CD4-positive, alpha-beta T cell treated with Interleukin-4 for 4 hours (primary cell): ENCODE data around the gene FSHB.
"Not testable (repeated sequence)": the region's sequence is repeated elsewhere in the genome, so short reads cannot be mapped to it uniquely, and the experiment has no call there.

Experiments used
- DNase-seq: peaks from one replicate; pipeline ENCODE4 v3.0.0-alpha.2; 2020

The FSHB gene

DNA sequence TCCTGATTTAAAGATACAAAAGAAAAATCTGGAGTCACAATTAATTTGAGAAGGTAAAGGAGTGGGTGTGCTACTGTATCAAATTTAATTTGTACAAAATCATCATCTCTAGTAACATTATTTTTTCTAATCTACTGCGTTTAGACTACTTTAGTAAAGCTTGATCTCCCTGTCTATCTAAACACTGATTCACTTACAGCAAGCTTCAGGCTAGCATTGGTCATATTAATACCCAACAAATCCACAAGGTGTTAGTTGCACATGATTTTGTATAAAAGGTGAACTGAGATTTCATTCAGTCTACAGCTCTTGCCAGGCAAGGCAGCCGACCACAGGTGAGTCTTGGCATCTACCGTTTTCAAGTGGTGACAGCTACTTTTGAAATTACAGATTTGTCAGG lies at the start of gene FSHB:
TSS of gene FSHB (plus strand) at position 301 of the 400 bp plus-strand sequence. CDS start 889 bp downstream, outside the sequence.
- DNase-seq, result no peak

DNA sequence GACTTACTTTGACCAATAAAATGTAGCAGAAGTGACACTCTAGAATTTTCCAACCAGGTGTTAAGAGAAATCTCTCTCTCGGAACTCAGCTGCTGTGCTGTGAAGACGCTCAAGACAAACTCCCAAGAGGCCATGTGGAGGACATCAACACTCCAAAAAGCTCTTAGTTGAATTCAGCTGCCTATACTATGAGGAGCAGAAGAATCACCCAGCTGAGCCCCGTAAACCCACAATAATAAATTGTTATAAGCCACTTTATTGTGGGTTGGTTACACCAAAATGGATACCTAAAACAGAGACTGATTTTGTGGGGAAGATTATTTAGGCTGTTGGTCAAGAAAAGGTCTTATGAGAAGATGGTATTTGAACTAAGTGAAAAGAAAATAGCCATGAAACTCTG lies 44.1 kb upstream of the FSHB start:
- no peak for DNase-seq

DNA sequence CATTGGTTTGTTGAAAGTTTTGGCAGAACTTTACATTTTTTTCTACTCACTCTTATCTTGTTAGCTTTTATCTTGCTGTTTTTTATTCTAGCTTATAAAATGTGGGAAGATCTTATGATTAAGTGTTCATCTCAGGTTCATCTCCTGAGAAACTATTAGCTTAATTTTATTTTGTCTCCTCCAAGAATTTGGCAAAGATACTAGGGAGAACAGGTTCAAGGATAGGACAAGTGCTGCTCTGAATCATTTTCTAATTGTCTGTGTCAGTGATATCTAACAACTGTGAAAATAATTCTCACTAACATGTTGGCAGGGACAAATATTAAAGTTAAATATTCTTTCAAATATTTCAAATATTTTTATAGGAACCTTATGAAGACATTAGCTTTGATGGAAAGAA lies 38.2 kb upstream of the FSHB start:
- DNase-seq, result no peak

DNA sequence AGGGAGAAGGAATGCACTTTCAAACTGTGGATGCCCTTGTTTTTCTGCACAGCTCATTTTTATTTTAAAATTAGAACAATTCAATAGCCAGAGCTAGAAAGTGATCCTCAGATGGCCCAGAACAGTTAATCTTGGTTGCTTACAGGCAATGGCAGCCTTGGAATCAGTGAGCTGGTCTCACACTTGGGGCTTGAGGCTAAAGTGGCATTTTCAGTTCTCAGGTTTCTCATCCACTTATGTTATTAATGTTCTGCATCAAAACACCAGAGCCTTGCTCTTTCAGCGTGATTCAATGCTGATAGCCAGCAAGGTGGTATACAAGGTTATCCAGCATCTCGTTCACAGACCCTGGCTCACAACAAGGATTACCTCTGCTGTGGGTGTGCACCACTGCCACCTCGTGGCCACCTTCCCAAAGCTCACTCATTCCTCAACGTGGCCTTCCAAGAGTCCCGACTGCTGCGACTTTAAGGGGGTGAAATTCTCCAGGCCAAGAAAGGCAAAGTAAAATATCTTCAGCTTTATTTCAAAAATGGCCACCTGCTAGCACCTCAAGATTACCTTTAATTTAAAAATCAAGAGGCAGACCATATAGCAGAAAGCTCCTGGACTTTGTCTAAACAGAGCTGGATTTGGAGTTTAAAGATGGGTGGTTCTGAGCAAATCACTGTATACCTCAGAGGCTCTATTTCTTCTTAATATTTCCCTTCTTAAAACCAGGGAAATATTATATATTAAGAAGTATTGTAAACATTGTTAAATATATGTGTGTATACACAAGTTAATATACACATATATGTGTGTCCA lies 34.2 kb upstream of the FSHB start:
- peak; percentile 26 for DNase-seq

DNA sequence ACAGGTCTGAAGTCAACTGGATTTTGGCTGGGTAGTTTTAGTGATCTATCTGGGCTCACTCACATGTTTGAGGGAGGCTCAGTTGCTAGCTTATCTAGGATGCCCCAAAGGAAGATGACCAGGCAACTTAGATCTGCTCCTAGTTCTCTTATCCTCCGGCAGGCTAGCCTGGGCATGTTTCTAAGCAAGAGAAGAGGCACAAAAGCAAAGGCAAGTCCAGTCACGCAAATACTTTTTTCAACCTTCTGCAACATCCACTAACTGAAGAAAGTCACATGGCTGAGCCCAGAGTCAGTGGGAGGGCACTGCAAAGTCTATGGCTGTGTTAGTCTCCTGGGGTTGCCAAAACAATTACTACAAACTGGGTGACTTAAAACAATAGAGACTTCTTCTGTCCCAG lies 32.9 kb upstream of the FSHB start:
- no peak for DNase-seq

- DNase-seq, result not testable (repeated sequence)
Observed at GRCh38 chr11:30202989-30203388, 27.8 kb upstream of the FSHB start.

- DNase-seq, result no peak
Observed at GRCh38 chr11:30203850-30204249, 27.0 kb upstream of the FSHB start.

GRCh38 chr11:30206249-30206996 lies 24.4 kb upstream of the FSHB start:
- DNase-seq, result no peak

DNA sequence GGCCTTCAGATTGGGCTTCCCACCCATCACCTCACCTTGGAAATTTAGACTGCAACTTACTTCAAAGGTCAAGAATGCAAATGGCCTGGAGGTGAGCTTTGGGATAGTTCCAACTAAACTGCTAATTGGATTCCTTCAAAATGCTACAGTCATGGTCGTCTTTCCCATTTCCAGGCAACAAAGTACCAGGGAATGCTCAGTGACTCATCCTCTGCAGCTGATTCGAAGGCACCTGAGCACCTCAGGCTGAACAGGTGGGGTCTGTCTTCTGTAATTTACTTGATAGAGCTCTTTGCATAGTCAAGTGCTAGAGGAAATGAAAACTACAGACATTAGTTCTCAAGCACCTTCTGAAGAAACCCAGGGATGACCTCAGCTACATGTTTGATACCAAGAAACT lies 20.5 kb upstream of the FSHB start:
- no peak for DNase-seq

DNA sequence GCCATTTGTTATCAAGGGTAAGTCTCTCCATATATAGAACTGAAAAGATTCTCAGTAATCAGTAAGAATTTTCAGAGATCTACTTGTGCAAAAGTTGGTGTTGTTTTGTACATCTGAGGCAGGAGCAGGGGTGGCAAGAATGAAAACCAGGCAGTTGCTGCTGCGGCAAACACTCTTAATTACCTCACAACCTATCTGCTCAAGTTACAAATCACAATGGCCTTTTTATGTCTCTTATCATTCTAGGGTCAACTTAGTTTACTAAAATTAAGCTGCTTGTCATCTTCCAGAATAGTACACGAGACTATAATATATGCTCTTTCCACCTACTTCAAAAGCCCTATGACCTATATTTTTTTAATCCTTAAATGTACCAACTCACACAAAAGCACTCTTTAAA lies 14.3 kb upstream of the FSHB start:
- no peak for DNase-seq

DNA sequence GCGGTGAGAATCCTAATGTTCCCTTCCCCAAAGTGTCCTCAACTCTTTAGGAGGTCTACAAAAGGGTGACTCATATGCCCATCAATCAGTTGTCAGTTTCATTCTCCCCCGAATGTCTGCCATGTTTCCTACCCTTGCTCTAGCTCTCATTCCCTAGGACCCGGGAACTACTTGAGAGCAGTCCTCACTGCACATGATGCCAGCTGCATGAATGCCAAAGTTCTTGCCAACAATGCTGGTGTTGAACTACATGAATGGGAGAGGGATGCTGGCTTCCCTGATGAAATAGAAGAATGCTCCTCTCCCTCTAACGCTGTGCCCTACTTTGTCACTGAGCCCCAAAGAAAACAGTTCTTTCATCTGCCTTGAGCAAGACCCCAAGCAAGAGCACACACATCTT lies 12.5 kb upstream of the FSHB start:
- no peak for DNase-seq

DNA sequence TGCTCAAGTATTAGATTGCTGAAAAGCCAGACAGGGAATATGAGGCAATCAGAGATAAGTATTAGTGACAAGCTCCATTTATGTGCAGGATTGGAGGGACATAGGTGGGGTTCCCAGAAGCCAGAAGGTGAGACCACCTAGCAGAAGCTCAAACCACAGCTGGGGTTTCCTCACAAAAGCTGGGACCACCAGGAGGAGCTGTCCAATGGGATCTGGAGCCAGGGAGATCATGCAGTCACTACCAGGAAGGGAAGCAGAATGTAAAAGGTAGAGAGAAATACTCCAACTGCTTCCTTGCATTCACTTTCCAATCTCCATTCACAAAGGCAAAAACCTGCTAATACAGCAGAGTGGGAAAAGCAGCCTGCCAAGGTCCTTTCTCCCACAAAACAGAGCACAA lies 5.2 kb upstream of the FSHB start:
- no peak for DNase-seq

- DNase-seq, result no peak
Observed at GRCh38 chr11:30228323-30228884, 2.4 kb upstream of the FSHB start.

- DNase-seq, result no peak
Observed at GRCh38 chr11:30239025-30239424, 8.2 kb downstream of the FSHB start.

- no peak for DNase-seq
Observed at GRCh38 chr11:30244265-30244664, 13.5 kb downstream of the FSHB start.

GRCh38 chr11:30245621-30246020 lies 14.8 kb downstream of the FSHB start:
- no peak for DNase-seq

- DNase-seq, result no peak
Observed at GRCh38 chr11:30254307-30255298, 23.8 kb downstream of the FSHB start.

GRCh38 chr11:30255637-30256036 lies 24.8 kb downstream of the FSHB start:
- DNase-seq, result no peak

- no peak for DNase-seq
Observed at GRCh38 chr11:30257058-30257457, 26.2 kb downstream of the FSHB start.

DNA sequence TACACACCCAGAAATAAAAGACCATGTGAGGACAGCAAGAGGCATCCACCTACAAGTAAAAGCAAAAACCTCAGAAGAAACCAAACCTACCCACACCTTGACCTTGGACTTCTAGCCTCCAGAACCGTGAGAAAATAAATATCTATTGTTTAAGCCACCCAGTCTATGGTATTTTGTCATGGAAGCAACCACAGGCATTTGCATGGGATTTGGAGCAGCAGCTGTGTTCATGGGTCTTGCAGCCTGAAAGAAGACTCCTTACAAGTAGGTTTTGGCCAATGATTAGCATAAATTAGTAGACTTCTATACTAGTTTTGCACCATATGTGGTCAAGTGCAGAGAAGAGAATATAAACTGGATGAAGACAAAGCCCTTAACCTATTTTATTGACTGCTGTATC lies 27.9 kb downstream of the FSHB start:
- DNase-seq, result no peak

- no peak for DNase-seq
Observed at GRCh38 chr11:30260813-30261212, 30.0 kb downstream of the FSHB start.

DNA sequence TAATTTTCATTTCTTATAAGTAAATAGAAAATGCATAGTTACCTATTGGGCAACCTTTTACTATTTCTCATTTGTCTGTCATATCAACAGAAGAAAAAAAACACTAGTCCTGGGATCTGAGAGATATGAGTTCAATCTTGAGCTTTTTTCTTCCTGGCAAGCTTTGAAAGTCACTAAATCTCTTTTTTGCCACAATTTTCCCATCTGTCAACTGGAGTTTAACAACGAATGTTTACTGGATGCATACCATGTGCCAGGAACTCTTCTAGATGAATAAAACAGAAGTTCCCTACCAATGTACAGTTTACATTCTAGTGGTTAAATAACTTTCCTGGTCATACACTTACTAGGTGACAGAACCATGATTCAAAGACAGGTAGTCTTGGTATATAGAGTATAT lies 31.0 kb downstream of the FSHB start:
- DNase-seq, result no peak

- not testable (repeated sequence) for DNase-seq
Observed at GRCh38 chr11:30268638-30269037, 37.8 kb downstream of the FSHB start.
